ENCODE data around the gene C12orf56. TPM values are rescaled to one million over a fixed set of nuclear protein-coding genes. Genes with fewer than 3 reads are reported as not detected.
"Not testable (repeated sequence)": the region's sequence is repeated elsewhere in the genome, so short reads cannot be mapped to it uniquely, and the experiment has no call there.

The C12orf56 gene
- total and polyA plus RNA-seq, 2 donors: 0.19 to 0.95 TPM

GRCh38 chr12:64356209-64356608 is 34.3 kb downstream of the C12orf56 start:
- DNase-seq (ENCODE audit: extremely low spot score); H3K4me3 ChIP-seq (ENCODE audit: low read depth, low read length); H3K36me3 ChIP-seq (ENCODE audit: insufficient read depth); H3K4me1 ChIP-seq (ENCODE audit: insufficient read depth); H3K27ac ChIP-seq (ENCODE audit: low read depth): not testable (repeated sequence)
- 82% methylated on average over 2 of the region's 2 CpGs for WGBS

GRCh38 chr12:64352181-64352580 is 38.4 kb downstream of the C12orf56 start:
- 76% methylated on average over 4 of the region's 4 CpGs for WGBS

GRCh38 chr12:64351265-64351664 is 39.3 kb downstream of the C12orf56 start:
- Histone ChIP-seq H3K36me3 (ENCODE audit: insufficient read depth) (no peaks in the 10 kb centered on the region), H3K4me3 (ENCODE audit: low read depth, low read length) (no peak overlapping the region), H3K4me1 (ENCODE audit: insufficient read depth) (no peaks in the 10 kb centered on the region), H3K27ac (ENCODE audit: low read depth) (no peak overlapping the region)
- no peak for DNase-seq (ENCODE audit: extremely low spot score)
- 92% methylated on average over 5 of the region's 5 CpGs for WGBS

More at GRCh38 chr12:64352181-64352580, 38.4 kb downstream of the C12orf56 start:
- DNase-seq (ENCODE audit: extremely low spot score): no peak
- H3K36me3 ChIP-seq (ENCODE audit: insufficient read depth): no peaks in the 10 kb centered on the region
- H3K4me3 ChIP-seq (ENCODE audit: low read depth, low read length): no peak overlapping the region
- H3K27ac ChIP-seq (ENCODE audit: low read depth): no peak overlapping the region
- no peaks in the 10 kb centered on the region for H3K4me1 ChIP-seq (ENCODE audit: insufficient read depth)

DNA sequence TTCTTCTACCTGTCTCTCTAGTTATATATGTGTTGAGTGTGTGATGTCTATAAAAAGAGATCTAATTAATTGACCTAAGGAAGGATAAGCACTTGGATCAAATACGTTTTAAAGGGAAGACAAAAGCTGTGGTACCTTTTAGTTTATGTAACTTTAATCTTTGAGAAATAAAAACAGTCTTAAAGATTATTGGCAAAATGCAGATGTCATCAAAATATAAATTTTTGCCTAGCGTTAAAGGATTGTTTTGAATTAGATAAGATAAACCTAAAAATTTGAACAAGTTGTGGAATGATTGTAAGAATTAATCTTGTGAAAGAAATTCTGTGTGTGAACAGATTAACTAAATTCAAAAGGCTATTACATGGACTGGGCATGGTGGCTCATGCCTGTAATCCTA is 42.9 kb downstream of the C12orf56 start:
- Histone ChIP-seq H3K36me3 (ENCODE audit: insufficient read depth) (no peaks in the 10 kb centered on the region), H3K4me1 (ENCODE audit: insufficient read depth) (no peaks in the 10 kb centered on the region), H3K27ac (ENCODE audit: low read depth) (no peak overlapping the region), H3K4me3 (ENCODE audit: low read depth, low read length) (no peak overlapping the region)
- DNase-seq (ENCODE audit: extremely low spot score): no peak
- WGBS: 69% methylated on average over 2 of the region's 2 CpGs

GRCh38 chr12:64344631-64345030 is 45.9 kb downstream of the C12orf56 start:
- H3K36me3 ChIP-seq (ENCODE audit: insufficient read depth); H3K27ac ChIP-seq (ENCODE audit: low read depth); H3K4me1 ChIP-seq (ENCODE audit: insufficient read depth); H3K4me3 ChIP-seq (ENCODE audit: low read depth, low read length); DNase-seq (ENCODE audit: extremely low spot score): not testable (repeated sequence)
- WGBS: 87% methylated on average over 4 of the region's 4 CpGs

GRCh38 chr12:64340546-64340945 is 50.0 kb downstream of the C12orf56 start:
- not testable (repeated sequence) for DNase-seq (ENCODE audit: extremely low spot score); H3K4me1 ChIP-seq (ENCODE audit: insufficient read depth); H3K27ac ChIP-seq (ENCODE audit: low read depth); H3K4me3 ChIP-seq (ENCODE audit: low read depth, low read length); H3K36me3 ChIP-seq (ENCODE audit: insufficient read depth)
- 74% methylated on average over 2 of the region's 2 CpGs for WGBS

DNA sequence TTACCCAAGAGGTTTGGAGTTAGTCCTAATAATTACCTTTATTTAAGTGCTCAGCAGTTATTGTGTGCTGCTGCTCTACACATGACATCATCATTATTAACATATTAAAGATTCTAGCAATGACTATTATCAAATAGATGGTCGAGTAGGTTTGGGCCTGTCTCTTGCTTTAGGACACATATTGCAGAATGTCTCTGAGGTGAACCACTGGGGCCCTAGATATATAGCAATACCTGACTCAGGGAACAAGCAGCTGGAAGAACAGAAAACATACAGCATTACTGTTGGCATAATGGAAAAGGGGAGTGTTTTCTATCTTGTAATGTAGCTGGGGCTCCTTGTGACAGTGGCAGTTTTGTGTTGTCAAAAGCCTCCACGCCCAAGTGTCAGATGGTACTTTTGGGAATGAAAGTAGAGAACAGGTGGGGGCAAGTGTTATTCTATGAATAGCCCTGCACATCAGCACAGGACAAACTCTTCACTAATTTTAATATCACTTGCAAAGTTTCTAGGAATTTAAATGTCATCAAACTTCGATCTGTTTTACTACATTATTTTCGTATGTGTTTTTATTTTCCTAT is 54.6 kb downstream of the C12orf56 start:
- H3K4me1 ChIP-seq (ENCODE audit: insufficient read depth): no peaks in the 10 kb centered on the region
- no peaks in the 10 kb centered on the region for H3K36me3 ChIP-seq (ENCODE audit: insufficient read depth)
- no peak for DNase-seq (ENCODE audit: extremely low spot score)
- no peak overlapping the region for H3K27ac ChIP-seq (ENCODE audit: low read depth)
- WGBS: 81% methylated on average over 4 of the region's 4 CpGs
- H3K4me3 ChIP-seq (ENCODE audit: low read depth, low read length): no peak overlapping the region

GRCh38 chr12:64332938-64333337 is 57.6 kb downstream of the C12orf56 start:
- 76% methylated on average over 2 of the region's 2 CpGs for WGBS
- no peak overlapping the region for H3K27ac ChIP-seq (ENCODE audit: low read depth)
- no peak overlapping the region for H3K4me3 ChIP-seq (ENCODE audit: low read depth, low read length)
- no peaks in the 10 kb centered on the region for H3K36me3 ChIP-seq (ENCODE audit: insufficient read depth)
- DNase-seq (ENCODE audit: extremely low spot score): no peak
- no peaks in the 10 kb centered on the region for H3K4me1 ChIP-seq (ENCODE audit: insufficient read depth)

GRCh38 chr12:64332296-64332695 is 58.3 kb downstream of the C12orf56 start:
- 88% methylated on average over 5 of the region's 5 CpGs for WGBS

GRCh38 chr12:64329031-64329710 is 61.4 kb downstream of the C12orf56 start:
- not testable (repeated sequence) for H3K4me1 ChIP-seq (ENCODE audit: insufficient read depth); H3K4me3 ChIP-seq (ENCODE audit: low read depth, low read length); DNase-seq (ENCODE audit: extremely low spot score); H3K36me3 ChIP-seq (ENCODE audit: insufficient read depth); H3K27ac ChIP-seq (ENCODE audit: low read depth)
- WGBS: 87% methylated on average over 7 of the region's 9 CpGs

More at GRCh38 chr12:64332296-64332695, 58.3 kb downstream of the C12orf56 start:
- no peak for DNase-seq (ENCODE audit: extremely low spot score)
- no peak overlapping the region for H3K4me3 ChIP-seq (ENCODE audit: low read depth, low read length)
- H3K27ac ChIP-seq (ENCODE audit: low read depth): no peak overlapping the region
- H3K36me3 ChIP-seq (ENCODE audit: insufficient read depth): no peaks in the 10 kb centered on the region
- no peaks in the 10 kb centered on the region for H3K4me1 ChIP-seq (ENCODE audit: insufficient read depth)

GRCh38 chr12:64325055-64325454 is 65.5 kb downstream of the C12orf56 start:
- Histone ChIP-seq H3K27ac (ENCODE audit: low read depth) (no peak overlapping the region), H3K4me3 (ENCODE audit: low read depth, low read length) (no peak overlapping the region), H3K4me1 (ENCODE audit: insufficient read depth) (no peaks in the 10 kb centered on the region), H3K36me3 (ENCODE audit: insufficient read depth) (no peaks in the 10 kb centered on the region)
- DNase-seq (ENCODE audit: extremely low spot score): no peak
- WGBS: 48% methylated on average over 2 of the region's 2 CpGs

- DNase-seq (ENCODE audit: extremely low spot score): no peak
- H3K4me3 ChIP-seq (ENCODE audit: low read depth, low read length): no peak overlapping the region
- WGBS: 72% methylated on average over 3 of the region's 3 CpGs
- no peaks in the 10 kb centered on the region for H3K36me3 ChIP-seq (ENCODE audit: insufficient read depth)
- no peaks in the 10 kb centered on the region for H3K4me1 ChIP-seq (ENCODE audit: insufficient read depth)
- H3K27ac ChIP-seq (ENCODE audit: low read depth): no peak overlapping the region
Observed at GRCh38 chr12:64323476-64324225, 66.9 kb downstream of the C12orf56 start.

DNA sequence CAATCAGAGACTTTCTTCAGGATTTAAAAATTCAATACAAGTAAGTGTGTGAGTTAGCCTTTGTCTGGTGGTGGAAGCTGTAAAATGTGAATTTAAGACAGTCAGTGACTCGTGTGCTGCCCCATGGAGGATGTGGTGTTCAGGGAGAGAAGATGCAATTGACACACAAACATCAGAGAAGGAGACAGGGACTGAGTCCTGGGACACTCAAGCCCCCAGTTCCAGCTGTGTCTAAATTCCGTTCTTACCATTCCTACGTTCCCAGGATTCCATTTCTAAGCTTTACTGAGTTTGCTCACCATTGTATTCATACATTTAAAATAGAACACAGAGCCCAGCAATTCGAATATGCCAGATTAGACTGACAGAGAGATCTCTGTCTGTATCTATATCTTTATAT is 67.6 kb downstream of the C12orf56 start:
- H3K27ac ChIP-seq (ENCODE audit: low read depth): no peak overlapping the region
- H3K4me3 ChIP-seq (ENCODE audit: low read depth, low read length): no peak overlapping the region
- no peaks in the 10 kb centered on the region for H3K4me1 ChIP-seq (ENCODE audit: insufficient read depth)
- WGBS: 72% methylated on average over 4 of the region's 4 CpGs
- H3K36me3 ChIP-seq (ENCODE audit: insufficient read depth): no peaks in the 10 kb centered on the region
- no peak for DNase-seq (ENCODE audit: extremely low spot score)

DNA sequence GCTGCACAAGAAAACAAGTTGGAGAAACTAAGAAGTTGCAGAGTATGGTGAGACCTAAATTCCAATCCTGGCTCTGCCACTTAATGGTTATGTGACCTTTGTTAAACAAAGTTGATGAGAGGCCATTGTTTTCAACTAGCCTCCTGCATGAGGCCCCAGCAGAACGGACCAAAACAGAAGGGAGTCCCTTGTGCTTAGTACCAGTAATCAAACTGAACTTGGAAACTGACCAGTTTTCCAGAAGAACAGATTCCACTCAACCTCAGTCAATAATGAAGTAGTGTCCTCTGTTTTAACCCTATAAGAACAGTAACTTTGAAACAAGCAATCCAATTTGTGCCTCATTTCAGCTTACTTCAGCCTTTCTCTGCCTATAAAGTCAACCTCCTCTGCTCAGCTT is 69.9 kb downstream of the C12orf56 start:
- Histone ChIP-seq H3K4me1 (ENCODE audit: insufficient read depth) (no peaks in the 10 kb centered on the region), H3K4me3 (ENCODE audit: low read depth, low read length) (no peak overlapping the region), H3K27ac (ENCODE audit: low read depth) (no peak overlapping the region), H3K36me3 (ENCODE audit: insufficient read depth) (no peaks in the 10 kb centered on the region)
- 33% methylated on average over 1 of the region's 1 CpG for WGBS
- no peak for DNase-seq (ENCODE audit: extremely low spot score)
